Measurements from ENCODE around the gene SULT2B1.
"Not testable (repeated sequence)": the region's sequence is repeated elsewhere in the genome, so short reads cannot be mapped to it uniquely, and the experiment has no call there.

Gene SULT2B1

DNA sequence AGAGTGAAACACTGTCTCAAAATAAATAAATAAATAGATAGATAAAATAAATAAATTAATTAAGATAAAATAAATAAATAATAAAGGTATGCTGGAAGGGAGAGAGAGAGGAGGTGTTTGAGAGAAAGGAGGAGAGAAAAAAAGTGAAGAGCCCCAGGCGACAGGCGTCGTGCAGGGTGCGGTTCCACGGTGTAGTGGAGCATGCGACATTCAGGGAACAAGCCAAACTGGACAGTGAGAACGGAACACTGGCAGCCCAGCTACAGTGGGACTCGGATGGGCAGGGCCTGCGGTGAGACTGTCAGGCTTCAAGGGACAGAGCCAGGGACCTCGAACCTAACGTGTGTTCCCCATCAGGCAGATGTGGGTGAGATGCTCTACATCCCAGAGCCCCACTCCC, 9.4 kb downstream of the SULT2B1 start:
- no peak for DNase-seq

DNA sequence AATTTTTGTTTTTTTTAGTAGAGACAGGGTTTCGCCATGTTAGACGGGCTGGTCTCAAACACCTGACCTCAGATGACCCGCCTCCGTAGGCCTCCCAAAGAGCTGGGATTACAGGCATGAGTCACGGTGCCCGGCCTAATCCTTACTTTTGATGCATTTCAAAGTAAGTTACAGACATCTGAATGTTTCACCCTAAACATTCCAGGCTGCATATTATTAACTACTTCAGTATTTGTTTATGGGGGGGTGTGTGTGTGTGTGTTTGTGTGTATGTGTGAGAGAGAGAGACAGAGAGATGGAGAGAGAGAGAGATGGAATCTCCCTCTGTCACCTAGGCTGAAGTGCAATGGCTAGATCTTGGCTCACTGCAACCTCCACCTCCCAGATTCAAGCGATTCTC, 13.1 kb downstream of the SULT2B1 start:
- DNase-seq, result no peak

DNA sequence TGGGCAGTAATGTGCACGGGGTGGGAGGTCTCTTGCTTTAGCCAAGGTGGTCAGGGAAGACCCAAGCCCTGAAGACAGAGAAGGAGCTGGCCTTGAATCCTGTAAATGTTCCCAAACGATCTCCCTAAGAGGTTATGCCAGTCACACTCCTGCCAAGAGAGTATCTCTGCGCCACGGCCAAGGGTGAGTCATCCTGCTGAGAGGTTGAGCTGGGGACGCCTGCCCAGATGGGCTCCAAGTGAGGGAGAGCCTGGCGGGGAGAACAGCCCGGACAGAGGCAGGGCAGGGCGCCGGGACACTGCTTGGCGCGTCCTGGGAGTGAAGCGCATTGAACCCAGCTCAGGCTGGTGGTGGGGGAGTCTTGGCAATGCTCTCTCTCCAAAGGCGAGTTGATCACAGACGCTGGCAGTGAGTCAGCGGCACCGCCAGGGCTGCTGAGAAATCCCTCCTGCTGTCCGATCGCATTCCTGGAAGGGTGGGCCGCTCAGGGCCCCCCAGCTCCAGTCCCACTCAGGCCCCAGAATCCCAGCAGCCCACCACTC, 16.4 kb downstream of the SULT2B1 start:
- peak; percentile 88 to 96 for DNase-seq

DNA sequence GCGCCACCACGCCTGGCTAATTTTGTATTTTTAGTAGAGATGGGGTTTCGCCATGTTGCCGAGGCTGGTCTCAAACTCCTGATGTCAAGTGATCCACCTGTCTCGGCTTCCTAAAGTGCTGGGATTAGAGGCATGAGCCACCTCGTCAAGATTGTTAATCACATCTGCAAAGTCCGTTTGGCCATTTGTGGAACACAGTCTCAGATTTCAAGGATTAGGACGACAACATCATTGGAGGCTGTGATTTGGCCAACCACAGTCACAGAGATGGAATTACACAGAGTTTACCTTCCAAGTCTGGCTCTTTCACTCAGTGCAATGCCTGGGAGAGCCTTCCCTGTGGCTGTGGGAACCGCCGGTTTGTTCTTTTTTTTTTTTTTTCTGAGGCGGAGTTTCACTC, 17.8 kb downstream of the SULT2B1 start:
- DNase-seq, result no peak

DNA sequence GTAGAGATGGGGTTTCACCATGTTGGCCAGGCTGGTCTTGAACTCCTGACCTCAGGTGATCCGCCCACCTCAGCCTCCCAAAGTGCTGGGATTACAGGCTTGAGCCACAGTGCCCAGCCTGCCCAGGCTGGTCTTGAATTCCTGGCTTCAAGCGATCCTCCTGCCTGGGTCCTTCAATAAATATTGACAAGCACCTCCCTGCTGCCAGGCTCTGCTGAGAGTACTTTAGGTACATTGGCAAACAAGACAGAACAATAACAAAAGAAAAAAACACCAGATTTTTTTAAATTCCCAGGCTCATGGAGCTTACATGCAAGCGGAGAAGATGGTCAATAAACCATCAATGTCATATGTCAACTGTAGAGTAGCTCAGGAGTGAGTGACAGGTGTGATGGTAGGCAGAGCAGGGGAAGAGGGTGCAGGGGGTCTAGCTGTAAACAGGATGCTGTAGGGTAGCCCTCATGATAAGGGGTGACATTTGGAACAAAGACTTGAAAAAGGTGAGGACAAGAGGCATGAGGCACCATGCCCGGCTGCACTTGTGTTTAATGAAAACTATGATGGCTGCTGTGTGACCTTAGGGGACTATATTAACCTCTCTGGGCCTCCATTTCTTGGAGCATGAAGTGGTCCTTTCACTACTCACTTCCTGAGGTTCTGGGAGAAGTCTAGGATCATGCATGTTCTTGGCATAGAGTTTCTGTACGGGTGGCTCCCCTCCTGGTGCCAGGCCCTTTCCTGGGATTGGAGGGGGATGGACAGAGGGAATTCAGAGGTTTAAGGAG, 19.6 kb downstream of the SULT2B1 start:
- DNase-seq, result no peak

GRCh38 chr19:48573163-48573505, 21.2 kb downstream of the SULT2B1 start:
- DNase-seq, result no peak

- DNase-seq, result no peak
These were observed 24.1 kb downstream of the SULT2B1 start for GRCh38 chr19:48575931-48576622.

DNA sequence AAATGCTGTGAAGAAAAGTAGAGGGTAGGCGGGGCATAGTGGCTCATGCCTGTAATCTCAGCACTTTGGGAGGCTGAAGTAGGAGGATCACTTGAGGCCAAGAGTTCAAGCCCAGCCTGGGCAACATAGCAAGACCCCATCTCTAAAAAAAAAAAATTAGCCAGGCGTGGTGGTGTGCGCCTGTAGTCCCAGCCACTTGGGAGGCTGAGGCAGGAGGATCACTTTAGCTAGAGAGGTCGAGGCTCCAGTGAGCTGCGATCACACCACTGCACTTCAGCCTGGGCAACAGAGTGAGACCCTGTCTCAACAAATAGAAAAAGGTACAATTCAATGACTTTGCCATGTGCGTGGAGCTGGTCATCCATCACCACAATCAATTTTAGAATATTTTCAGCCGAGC, 25.9 kb downstream of the SULT2B1 start:
- not testable (repeated sequence) for DNase-seq

DNA sequence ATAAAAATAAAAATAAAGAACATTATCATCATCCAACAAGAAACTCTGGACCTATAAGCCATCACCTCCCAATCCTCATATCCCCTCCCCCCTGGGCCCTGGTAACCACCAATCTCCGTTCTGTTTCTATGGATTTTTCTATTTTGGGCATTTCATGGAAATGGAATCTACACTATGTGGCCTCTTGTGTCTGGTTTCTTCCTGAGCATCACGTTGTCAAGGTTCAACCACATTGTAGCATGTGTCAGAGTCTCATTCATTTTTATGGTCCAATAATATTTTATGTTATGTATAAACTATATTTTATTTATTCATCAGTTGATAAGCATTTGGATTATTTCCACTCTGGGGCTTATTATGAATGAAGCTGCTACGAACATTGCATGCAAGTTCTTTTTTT, 26.9 kb downstream of the SULT2B1 start:
- no peak for DNase-seq

- DNase-seq, result no peak
These were observed 30.2 kb downstream of the SULT2B1 start for GRCh38 chr19:48582168-48582567.

- no peak for DNase-seq
These were observed 35.4 kb downstream of the SULT2B1 start for GRCh38 chr19:48587387-48587786.

GRCh38 chr19:48588670-48589401, 36.9 kb downstream of the SULT2B1 start:
- DNase-seq, result peak; percentile 80 to 93

DNA sequence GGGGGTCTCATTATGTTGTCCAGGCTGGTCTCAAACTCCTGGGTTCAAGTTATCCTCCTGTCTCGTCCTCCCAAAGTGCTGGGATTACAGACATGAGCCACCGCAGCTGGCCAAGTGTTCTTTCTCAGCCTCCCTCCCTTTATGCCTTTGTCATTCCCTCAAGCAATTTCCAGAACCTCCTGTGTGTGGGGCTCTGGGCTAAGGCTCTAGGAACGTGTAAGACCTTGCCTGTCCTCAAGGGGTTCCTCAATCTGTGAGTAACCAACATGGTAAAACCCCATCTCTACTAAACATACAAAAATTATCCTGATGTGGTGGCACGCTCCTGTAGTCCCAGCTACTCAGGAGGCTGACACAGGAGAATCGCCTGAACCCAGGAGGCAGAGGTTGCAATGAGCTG, 39.0 kb downstream of the SULT2B1 start:
- DNase-seq, result no peak

DNA sequence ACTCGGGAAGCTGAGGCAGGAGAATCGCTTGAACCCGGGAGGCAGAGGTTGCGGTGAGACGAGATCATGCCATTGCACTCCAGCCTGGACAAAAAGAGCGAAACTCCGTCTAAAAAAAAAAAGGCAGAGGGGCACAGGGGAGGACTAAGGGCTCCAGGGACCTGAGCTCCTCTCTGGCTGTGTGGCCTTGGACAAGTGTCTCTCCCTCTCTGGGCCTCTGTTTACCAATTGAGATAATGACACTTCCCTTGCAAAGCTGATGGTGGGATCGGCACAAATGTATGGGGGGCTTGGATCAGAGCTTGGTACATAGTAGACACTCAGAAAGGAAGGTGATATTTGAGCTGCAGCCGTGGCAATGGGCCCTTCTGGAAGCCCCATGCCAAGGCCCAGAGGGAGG, 43.2 kb downstream of the SULT2B1 start:
- DNase-seq, result no peak

GRCh38 chr19:48595833-48596232, 43.9 kb downstream of the SULT2B1 start:
- no peak for DNase-seq

DNA sequence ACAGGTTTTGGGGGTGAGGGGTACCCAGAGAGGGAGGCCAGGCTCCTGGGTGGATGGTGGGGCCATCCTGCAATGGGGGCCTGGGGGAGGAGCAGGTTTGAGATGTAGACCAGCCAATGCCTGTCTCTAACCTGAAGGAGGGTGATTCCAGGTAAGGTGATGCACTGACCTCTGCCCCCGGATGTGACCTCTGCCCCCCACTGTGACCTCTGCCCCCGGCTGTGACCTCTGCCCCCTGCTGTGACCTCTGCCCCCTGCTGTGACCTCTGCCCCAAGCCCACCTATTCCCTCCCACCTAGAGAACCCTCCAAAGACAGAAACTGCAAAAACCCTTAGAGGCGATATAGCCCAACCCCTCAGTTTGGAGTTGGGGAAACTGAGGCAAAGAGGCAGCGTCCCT, 44.3 kb downstream of the SULT2B1 start:
- no peak for DNase-seq

- no peak for DNase-seq
These were observed 44.9 kb downstream of the SULT2B1 start for GRCh38 chr19:48596679-48597465.

- no peak for DNase-seq
These were observed 47.2 kb downstream of the SULT2B1 start for GRCh38 chr19:48598996-48599700.

- DNase-seq, result no peak
These were observed 48.9 kb downstream of the SULT2B1 start for GRCh38 chr19:48600679-48601417.

DNA sequence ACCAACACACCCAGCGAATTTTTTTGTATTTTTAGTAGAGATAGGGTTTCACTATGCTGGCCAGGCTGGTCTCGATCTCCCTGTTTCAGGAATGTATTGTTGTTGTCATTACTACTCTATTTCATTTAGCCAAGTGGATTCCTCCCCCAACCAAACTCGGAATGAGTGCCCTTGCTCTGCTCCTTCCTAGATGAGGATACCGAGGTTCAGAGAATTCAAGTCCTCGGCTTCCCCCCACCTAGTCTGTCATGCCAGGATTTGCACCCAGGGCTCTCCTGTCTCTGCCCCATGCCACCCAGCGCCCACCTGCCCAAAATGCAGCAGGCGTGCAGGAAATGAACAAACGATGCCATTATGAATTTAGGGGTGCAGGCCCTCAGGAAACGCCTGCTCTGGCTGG, 51.0 kb downstream of the SULT2B1 start:
- DNase-seq, result no peak

GRCh38 chr19:48603449-48603848, 51.5 kb downstream of the SULT2B1 start:
- no peak for DNase-seq
